GM18508 (cell line): ENCODE measurements around the gene BCL6B.
"Not testable (repeated sequence)": the region's sequence is repeated elsewhere in the genome, so short reads cannot be mapped to it uniquely, and the experiment has no call there.

Source experiments
- ATAC-seq: cut with Tn5 transposase; IDR thresholded peaks from one replicate; pipeline ENCODE4 v1.9.1; 2021; ENCODE audit warnings: moderate number of reproducible peaks; ENCODE audit not compliant: insufficient read depth, unreplicated experiment

Gene BCL6B

DNA sequence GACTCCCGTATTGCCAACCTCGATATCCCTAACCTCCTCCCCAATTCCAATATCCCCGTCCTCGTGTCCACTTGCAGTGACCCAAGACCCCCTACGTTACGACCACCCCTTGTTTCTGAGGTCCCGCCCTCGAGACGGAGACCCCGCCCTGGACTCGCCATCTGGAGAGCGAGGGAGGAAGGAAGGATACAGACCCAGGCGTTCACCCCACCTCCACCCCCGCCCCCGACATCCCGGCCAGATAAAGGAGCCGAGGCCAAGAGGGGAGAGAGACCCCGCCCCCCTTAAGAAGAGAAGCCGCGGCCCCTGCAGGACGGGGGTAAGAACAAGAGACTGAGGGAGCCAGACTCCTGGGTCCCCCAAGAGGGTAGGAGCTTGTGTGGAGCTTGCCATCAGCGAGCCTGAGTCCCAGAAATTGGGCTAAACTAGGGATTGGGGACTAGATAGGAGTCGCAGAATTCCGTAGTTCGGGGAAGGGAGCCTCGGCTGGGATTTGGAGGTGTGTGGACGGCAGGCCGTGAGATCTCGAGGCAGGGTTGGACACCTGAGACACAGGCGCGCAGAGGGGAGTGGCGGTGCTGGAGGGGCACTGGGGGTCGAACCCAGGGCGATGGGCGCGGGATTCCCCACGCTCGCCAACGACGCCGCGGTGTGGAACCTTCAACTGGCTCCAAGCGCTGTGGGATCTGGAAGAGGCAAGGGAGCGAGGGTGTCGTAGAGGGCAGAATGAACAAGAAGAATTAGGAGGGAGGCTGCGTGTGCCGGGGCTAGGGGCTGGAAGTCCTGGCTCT, at the start of gene BCL6B:
TSS of gene BCL6B (plus strand) at position 270 of the 791 bp plus-strand sequence. CDS start 622 bp downstream, outside the sequence.
- ATAC-seq: no peak

DNA sequence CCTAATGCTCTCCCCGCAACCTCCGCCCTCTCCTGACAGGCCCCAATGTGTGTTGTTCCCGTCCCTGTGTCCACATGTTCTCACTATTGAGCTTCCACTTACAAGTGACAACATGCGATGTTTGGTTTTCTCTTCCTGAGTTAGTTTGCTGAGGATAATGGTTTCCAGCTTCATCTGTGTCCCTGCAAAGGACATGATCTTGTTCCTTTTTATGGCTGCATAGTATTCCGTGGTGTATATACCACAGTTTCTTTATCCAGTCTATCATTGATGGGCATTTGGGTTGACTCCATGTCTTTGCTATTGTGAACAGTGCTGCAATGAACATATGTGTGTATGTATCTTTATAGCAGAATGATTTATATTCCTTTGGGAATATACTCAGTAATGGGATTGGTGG, 43.4 kb upstream of the BCL6B start:
- ATAC-seq: not testable (repeated sequence)

GRCh38 chr17:6981426-6981825, 41.4 kb upstream of the BCL6B start:
- no peak for ATAC-seq

DNA sequence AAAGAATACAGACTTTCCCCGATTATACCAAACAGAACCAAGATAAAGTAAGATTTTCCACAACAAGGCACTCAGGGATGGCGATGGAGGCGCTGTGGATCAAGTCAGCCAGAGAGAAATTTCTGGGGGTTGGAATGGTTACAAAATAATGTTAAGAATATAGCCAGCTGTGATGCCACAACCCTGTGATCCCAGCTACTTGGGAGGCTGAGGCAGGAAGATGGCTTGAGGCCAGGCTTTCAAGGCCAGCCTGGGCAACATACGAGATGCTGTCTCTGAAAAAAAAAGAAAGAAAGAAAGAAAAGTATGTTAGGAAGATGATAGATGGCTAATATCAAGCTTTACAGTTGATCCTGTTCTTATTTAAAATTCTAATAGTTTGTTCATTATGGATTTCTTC, 37.6 kb upstream of the BCL6B start:
- no peak for ATAC-seq

GRCh38 chr17:6986676-6987075, 36.2 kb upstream of the BCL6B start:
- no peak for ATAC-seq

- ATAC-seq: no peak
Measured at GRCh38 chr17:6989779-6990178, 33.1 kb upstream of the BCL6B start.

DNA sequence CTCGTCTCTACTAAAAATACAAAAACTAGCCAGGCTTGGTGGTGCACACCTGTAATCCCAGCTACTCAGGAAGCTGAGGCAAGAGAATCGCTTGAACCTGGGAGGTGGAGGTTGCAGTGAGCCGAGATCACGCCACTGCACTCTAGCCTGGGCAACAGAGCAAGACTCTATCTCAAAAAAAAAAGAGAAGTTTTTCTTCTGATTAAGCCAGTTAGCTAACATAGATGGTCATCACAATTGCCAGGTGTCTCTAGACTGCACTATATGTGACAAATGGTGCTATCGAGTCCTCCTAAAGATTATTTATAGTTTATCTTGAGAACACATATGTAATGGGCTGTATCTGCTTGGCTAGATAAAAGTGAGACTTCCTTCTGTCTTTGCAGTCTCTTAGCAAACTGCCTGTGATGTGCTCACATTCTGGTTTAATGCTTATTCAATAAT, 29.2 kb upstream of the BCL6B start:
- not testable (repeated sequence) for ATAC-seq

DNA sequence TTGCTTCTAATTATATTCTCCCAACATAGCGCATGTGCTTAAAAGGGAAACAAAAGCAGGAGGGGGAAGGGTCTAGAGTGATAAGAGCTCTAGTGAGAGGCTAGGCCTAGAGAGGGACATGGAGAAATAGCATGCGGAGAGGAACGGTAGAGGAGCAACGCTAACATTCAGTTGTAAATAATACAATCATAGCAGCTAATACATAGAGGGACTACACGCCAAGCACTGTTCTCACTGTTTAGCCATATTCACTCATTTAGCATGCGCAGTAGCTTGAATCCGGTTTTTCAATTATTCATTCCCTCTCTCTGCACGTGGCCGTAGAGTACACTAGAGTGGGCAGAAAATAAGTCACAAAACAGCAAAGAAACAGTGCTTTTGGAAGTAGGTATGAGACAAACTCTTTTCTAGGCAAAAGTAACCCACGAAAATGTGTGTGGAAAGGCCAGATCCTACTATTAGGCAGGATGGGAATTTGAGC, 28.7 kb upstream of the BCL6B start:
- ATAC-seq: no peak

DNA sequence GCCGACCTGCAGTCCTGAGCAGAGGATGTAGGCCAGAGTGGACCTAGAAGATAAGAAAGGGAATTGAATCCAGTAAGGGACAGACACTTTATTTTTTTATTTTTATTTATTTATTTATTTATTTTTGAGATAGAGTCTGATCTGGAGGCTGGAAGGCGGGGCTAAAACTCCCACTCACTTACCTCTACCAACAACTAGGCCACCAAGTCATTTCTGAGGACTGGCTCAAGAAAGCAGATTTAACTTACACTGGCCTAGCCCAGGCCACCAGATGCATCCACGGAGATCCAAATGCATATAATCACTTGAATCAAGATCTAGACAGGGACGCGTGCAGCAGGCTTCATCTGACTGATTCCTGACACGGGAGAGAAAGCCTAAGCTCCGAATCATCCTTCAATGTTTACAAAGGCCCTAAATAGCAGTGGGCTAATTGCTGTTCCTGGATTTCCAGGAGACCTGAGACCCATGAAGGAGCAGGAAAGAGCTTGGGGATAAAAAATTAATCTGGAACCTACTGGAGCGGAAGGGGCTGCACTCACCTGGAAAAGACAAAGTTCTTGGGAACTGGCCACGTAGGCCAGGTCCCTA, 28.1 kb upstream of the BCL6B start:
- ATAC-seq: no peak

GRCh38 chr17:6995500-6996255, 27.2 kb upstream of the BCL6B start, which contains the start of gene ALOX12:
Gene ALOX12 (plus strand): TSS chr17:6996049. CDS start chr17:6996118, 69 bp downstream.
- ATAC-seq: no peak

GRCh38 chr17:6996256-6997011, 26.4 kb upstream of the BCL6B start:
- ATAC-seq: no peak

- no peak for ATAC-seq
Measured at GRCh38 chr17:6997171-6997570, 25.7 kb upstream of the BCL6B start.

DNA sequence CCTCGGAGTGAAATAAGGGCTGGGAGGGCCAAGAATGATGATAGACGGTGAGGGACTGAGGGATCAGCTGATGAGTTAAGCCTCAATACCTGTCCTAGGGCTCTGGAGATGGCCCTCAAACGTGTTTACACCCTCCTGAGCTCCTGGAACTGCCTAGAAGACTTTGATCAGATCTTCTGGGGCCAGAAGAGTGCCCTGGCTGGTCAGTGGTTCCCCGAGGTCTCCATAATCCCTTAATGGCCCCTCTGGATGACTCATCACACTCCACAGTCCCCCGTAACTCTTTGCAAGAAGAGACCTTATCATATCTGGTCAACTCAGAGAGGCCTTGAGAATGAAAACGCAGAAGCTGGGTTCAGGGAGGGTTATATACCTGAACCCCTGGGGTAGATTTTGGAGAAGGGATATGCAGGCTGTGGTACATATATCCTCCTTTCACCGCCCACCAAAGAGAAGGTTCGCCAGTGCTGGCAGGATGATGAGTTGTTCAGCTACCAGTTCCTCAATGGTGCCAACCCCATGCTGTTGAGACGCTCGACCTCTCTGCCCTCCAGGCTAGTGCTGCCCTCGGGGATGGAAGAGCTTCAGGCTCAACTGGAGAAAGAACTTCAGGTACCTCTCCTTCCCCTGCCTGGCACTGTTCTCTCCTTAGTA, 23.9 kb upstream of the BCL6B start:
- no peak for ATAC-seq

- ATAC-seq: no peak
Measured at GRCh38 chr17:7001318-7001961, 21.4 kb upstream of the BCL6B start.

DNA sequence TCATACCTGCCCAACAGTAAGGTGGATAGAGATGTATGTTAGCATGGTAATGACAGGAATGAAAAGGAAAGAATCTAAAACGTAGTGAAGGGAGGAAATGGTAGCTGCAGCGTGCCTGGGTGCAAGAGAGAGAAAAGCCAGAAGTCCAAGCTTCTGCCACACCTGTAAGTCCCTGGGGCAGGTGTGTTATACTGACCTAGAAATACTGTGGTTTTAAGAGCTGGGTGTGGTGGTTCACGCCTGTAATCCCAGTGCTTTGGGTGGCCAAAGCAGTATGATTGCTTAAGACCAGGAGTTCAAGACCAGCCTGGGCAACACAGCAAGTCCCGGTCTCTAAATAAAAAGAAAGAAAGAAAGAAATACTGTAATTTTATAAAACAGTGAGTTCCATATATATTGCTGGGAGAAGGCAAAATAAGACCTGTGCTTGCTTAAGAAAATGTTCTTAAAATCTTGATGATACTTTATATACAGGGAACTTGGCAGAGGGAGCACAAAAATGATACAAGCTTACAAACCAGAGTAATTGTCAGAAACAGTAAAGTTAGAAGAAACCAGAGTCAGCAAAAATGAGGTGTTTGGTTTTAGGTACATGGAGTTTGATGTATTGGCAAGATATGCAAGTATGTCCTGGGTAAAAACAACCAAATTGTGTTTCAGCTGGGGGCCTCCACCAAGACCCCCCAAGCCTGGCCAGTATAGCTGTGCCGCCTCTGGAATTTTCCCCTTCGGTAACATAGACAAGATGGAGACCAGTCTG, 20.4 kb upstream of the BCL6B start:
- ATAC-seq: no peak

- no peak for ATAC-seq
Measured at GRCh38 chr17:7003745-7004144, 19.1 kb upstream of the BCL6B start.

GRCh38 chr17:7004398-7005253, 18.2 kb upstream of the BCL6B start:
- ATAC-seq: no peak

DNA sequence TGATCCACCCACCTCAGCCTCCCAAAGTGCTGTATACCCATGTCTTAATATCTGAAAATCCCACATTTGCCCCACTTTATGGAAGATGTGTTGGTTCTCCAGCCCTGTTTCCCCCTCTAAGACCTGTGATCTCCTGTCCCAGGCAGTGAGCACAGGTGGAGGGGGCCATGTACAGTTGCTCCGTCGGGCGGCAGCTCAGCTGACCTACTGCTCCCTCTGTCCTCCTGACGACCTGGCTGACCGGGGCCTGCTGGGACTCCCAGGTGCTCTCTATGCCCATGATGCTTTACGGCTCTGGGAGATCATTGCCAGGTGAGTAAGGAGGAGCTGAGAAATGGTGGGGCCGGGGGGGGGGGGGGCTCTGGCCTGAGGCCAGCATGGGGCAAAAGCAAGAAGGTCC, 17.1 kb upstream of the BCL6B start:
- no peak for ATAC-seq
